Tibial nerve (tissue), 4 donors: ENCODE measurements around the gene TSHZ2.

Experiments
- CTCF ChIP-seq, 5 experiments: fragments of 200-600 bp in 3 of 5; fragments of 450-650 bp in 2 of 5; sonication (generic) in 3 of 5; IDR thresholded peaks; one replicate each; pipeline ENCODE4 v1.5.1; 2016 to 2019; ENCODE audit warnings: antibody characterized with exemption in 5 of 5, mild to moderate bottlenecking in 3 of 5, moderate library complexity in 2 of 5
- EP300 ChIP-seq, 2 donors: sonication (generic); formaldehyde crosslinking; IDR thresholded peaks; one replicate each; pipeline ENCODE4 v1.6.1; 2017; ENCODE audit warnings: antibody characterized with exemption in 2 of 2, mild to moderate bottlenecking in 1 of 2
- POLR2A ChIP-seq, 2 donors: fragments of 450-650 bp; IDR thresholded peaks; one replicate each; pipeline ENCODE4 v1.6.1; 2017; ENCODE audit warnings: antibody characterized with exemption in 2 of 2, mild to moderate bottlenecking in 2 of 2, moderate library complexity in 2 of 2

GRCh38 chr20:53128004-53128403 lies 155.8 kb downstream of the TSHZ2 start:
- TF ChIP-seq CTCF (IDR thresholded peaks at IDR 0.05) (no peak), POLR2A (IDR thresholded peaks at IDR 0.05) (no peak), EP300 (IDR thresholded peaks at IDR 0.05) (no peak)
